ENCODE data around the gene ADCY6.

The ADCY6 gene

DNA sequence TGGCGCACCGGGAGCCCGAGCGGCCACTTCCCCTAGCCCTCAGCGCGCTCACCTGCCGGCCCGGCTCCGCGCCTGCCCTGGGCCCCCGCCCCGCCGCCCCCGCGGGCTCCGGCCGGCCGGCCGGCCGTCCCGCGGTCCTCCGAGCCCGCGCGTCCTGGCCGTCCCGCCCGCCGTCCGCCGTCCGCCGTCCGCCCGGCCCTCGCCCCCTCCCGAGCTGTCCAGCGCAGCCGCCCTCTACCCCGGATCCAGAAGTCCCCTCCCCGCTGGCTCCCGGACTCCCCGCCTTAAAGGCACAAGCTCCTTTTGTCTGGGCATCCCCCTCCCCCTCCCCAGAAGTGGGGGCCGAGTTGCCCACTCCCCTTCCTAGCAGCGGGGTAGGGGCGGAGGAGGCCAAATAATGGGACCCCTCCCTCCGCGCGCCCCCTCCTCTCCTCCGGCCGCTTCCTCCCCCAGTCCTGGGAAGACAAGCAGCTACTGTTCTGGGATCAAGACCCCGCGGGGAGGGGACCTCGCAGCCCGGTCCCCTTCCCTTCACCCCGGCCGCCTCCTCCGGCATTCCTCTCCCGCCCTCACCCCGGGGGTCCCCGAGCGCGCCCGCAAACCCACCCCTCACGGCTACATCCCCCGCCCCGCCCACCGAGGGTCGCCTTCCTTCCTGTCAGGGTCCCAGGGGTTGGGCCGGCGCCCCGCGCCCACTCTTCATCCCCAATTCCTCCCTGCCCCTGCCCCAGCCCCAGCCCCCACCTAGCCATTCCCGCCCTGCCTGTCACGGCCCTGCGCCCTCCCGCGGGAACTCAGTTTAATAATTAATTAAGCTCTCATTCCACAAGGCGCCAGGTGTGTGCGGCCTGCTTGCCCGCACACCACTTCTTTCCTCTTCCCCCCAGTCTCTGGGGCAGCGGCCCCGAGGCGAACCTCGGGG lies at the start of gene ADCY6:
ADCY6 (minus strand) TSS at position 236 of the 922 bp plus-strand sequence. CDS start 5,655 bp downstream, outside the sequence.
- DNase-seq, result no peak

DNA sequence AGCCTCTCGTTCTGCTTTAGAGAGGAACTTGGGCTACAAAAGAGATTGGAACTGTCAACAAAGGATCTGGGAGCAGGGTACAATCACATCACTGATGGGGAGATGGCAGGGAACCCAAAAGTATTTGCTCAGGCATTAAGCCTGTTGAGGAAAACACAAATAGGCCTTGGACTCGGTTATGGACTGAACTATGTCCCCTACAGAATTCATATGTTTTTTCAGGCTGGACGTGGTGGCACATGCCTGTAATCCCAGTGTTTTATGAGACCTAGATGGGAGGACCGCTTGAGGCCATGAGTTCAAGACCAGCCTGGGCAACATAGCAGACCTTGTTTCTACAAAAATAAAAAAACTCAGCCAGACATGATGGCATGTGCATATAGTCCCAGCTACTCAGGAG lies 49.2 kb upstream of the ADCY6 start:
- no peak for DNase-seq

DNA sequence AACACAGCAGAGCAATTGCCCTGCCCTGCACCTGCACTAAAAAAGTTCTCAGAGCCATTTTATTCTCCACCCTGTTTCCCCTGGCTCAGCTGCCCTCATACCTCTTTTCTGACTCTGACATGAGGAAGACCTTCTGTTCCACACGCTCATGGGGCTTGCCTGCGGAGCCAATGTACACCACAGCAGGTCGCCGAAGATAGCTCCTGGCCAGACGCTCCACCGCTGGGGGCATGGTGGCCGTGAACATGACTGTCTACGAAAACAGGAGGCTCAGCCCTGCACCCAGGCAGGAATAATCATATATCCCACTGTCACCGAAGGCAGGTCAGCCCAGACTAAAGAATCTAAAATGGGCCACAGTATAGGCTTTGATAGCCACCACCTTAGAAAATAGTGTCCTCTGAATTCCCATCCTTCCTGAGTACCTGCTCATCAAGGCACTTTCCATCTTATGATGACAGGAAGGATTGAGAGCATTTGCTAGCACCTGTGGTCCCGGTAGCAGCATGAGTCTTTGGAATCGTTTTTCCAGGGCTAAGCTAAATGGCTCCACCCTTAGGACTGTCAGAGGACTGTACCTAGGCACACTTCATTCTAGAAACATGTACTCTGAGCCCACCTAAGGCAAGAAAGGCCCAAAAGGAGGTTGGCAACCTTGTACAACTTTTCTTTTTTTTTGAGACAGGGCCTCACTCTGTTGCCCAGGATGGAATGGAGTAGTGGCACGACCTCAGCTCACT lies 43.6 kb upstream of the ADCY6 start:
- DNase-seq, result no peak

DNA sequence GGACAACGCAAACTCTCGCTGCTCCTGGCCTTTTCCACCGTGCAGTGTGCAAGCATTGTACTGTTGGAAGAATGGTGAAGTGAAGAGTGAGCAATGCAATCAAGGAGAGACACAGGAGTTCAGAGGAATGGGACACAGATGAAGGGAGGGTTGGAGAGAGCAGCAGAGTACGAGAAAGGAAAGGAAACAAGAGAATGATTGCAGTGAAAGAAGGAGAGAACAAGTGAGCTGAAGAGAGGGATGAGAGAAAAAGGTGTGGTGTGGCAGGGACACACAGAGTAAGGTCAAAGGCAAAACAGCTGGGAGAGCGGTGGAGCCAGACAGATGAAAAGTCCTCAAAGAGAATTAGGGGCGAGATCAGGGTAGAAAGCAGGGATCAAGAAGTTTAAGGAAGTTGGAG lies 42.4 kb upstream of the ADCY6 start:
- DNase-seq, result no peak

DNA sequence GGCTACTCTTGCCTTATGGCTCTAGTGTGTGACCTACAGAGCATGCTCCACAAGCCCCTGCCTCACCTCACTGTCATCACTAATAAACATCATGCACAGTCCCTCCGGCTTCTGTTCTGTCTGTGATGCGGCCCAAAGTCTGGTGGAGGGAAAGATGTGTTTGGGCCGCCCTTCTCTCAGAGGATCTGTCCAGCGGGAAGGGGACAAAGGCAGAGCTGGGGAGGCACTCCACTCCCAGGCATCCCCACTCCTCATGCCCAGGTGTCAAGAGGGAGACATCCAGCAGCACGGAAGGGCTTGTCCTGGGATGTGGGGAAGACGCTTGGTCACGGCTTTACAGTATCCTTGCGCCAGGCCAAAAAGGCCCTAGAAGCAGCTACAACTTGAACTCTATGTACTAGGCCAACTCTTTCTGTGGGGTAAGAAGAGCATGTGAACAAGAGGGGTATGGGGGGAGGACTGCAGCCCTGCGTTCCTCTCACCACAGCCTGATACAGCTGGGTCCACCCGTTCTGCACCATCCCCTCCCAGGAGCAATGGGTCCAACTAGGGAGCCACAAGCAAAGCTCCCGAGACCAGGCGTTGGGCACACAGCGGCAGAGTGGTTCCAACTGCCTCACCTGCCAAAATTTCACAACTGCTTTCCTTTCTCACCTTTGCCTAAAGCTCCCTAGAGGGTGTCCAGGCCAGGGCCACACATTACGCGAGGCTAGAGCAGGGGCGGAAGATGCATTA lies 40.1 kb upstream of the ADCY6 start:
- no peak for DNase-seq

DNA sequence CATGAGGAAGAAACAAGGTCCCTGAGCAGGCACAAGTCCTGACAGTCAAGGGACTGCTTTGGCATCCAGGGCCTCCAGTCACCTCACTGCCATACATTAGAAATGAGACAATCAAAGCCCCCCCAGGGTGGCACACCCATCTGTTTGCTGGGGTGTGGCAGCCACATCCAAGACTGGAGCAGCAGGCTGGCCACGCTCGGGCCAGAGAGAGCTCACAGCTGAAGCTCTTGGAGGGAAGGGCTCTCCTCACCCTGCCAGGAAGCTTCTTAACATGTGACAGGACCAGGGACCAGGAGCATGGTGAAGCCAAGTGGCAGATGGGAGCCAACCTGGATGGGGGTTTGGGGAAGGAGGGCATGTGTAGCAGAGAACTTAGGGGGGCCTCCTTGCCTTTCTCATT lies 39.4 kb upstream of the ADCY6 start:
- DNase-seq, result no peak

DNA sequence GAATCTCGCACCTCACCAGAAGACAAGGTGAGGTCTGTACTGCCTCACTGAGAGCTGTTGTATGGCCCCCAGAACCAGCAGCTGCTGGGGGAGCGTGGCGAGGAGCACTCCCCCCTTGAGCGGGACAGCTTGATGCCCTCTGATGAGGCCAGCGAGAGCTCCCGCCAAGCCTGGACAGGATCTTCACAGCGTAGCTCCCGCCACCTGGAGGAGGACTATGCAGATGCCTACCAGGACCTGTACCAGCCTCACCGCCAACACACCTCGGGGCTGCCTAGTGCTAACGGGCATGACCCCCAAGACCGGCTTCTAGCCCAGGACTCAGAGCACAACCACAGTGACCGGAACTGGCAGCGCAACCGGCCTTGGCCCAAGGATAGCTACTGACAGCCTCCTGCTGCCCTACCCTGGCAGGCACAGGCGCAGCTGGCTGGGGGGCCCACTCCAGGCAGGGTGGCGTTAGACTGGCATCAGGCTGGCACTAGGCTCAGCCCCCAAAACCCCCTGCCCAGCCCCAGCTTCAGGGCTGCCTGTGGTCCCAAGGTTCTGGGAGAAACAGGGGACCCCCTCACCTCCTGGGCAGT lies 38.7 kb upstream of the ADCY6 start:
- no peak for DNase-seq

DNA sequence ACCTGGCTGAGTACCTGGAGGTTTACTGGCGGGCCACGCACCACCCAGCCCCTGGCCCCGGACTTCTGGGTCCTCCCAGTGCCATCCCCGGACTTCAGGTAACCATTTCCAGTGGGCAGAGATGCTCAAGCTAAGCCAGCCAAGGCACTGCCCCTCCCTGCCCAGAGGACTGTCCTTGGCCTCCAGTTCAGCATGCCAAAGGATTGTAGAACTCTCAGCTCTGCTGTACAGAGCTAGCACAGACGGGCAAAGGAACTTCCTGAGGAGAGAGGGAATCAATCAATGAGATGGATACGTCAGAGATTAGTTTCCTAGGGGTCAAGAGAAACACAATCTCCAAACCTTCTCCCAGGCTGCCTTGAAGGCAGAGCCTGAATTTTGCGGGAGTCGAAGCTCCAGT lies 38.1 kb upstream of the ADCY6 start:
- DNase-seq, result no peak

DNA sequence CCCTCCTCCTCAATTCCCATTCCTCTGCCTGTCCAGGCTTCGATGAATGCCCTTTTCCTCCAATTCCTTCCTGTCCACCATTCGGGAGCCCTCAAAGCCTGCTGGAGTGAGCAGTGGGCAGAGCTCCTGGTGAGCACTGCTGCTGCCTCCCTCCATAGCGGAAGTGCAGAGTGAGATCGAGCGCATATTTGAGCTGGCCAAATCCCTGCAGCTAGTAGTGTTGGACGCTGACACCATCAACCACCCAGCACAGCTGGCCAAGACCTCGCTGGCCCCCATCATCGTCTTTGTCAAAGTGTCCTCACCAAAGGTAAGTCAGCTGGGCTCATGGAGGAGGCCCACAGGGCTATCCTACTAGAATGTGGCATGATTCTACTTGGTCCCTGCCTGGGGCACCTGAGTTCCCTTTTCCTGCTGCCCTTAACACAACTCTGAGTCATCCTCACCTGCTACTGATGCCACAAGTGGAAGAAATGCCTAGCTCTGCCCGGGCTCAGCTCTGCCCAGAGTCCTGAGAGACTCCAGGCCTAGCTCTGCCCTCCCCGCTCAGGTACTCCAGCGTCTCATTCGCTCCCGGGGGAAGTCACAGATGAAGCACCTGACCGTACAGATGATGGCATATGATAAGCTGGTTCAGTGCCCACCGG lies 37.4 kb upstream of the ADCY6 start:
- DNase-seq, result no peak

DNA sequence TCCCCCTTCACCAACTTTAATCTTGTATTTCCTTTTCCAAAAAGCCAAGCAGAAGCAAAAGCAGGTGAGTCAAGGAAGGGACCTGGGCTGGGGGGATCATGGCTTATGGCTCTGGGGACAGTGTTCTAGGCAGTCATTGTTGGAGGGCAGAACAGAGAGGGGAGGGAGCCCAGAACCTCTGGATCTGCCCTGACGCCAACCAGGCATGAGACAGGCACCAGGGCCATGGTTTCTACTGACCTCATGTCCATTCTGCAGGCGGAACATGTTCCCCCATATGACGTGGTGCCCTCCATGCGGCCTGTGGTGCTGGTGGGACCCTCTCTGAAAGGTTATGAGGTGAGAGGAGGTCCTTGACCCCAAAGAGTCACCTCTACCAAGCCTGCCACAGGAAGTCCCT lies 36.0 kb upstream of the ADCY6 start:
- DNase-seq, result no peak

DNA sequence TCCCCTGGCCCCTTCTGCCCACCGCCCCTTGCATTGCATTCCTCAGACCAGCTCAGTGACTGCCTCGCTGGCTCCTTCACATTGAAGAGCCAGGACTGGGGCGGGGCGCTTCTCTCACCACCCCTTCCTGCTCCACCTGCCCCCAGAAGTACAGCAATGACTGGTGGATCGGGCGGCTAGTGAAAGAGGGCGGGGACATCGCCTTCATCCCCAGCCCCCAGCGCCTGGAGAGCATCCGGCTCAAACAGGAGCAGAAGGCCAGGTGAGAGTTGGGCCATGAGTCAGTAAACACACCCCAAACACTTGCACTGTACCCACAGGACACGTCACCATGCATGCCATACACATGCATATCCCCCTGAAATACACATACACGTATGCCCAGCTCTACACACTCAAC lies 35.2 kb upstream of the ADCY6 start:
- DNase-seq, result no peak

DNA sequence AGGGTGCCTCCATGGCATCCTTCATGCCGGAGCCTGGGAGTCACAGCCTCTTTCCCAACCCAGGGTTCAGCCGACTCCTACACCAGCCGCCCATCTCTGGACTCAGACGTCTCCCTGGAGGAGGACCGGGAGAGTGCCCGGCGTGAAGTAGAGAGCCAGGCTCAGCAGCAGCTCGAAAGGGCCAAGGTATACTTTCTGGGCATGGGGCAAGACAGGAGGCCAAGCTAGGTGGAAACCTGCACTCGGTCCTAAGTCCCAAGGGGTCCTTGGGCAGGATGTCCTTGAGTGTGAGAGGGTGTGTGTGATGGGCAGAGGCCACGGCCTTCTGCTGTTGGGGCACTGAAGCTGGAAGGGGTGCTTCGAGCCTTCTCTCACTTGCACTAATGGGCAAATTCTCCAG lies 34.4 kb upstream of the ADCY6 start:
- no peak for DNase-seq

DNA sequence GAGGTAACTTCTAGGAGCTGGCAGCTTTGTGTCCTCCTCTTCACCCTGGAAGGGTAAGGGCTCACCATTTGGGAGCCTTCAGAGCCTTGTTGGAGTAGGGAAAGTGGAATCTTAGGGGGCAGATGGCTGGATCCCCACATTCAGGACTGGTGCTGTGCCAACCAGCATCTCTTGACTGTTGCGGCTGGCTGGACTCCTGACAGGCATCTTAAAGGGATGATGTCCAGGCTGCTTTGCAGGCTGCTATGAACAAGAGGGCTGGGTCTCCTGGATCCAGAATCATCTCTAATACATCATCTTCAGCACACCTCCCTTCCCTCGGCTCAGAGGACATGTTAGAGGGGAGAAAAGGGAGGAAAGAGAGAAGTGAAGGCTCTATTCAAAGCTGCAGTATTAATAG lies 33.8 kb upstream of the ADCY6 start:
- no peak for DNase-seq

DNA sequence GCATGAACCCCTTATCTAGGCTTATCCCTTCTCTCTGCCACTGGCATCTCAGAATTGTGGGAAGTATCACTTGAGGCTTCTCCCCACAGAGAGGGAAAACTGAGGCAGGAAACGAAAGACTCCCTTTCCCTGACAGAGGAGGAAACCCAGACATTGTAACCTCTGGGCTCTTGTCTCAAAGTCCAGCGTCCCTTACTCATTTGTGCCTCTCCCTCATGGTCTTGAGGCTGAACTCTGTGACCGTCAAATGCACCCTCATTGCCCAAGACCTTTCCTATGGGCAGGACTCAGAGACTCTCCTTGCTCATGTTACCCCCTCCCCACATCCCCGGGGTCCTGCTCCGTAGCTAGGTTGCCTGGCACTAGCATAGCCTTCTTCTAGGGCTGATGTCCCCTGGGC lies 33.2 kb upstream of the ADCY6 start:
- no peak for DNase-seq

DNA sequence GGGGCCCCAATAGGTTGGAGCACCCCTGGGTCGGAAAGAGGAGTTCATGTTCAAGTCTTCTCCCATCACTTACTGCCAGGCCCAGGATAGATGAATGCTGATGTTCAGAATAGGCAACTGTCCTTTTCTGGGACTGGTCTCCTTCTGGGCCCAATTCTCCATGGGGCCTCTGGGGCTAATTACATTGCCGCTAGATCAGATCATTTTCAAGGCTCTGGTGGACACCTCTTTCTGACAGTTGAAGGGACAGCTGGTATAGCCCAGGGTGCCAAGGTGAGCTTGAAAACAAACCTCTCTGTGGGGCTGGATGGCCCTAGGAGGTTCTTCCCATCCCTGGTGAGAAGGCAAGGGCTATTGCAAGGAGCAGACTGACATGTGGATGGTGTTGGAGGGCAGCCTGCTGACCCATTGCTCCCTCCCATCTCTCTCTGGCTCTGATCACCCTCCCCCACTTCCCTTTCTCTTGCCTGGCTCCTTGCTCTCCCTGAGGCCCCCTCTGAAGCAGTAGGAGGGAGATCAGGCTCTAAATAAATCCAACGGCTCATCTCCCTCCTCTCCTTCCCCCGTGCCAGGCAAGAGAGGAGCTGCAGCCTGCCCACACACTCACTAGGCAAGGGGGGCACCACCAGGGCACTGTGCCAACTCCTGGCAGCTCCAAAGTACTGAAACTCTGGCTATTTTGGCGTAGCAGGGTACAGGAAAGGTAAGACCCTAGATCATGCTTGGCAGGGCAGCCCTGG lies 31.3 kb upstream of the ADCY6 start:
- DNase-seq, result no peak

DNA sequence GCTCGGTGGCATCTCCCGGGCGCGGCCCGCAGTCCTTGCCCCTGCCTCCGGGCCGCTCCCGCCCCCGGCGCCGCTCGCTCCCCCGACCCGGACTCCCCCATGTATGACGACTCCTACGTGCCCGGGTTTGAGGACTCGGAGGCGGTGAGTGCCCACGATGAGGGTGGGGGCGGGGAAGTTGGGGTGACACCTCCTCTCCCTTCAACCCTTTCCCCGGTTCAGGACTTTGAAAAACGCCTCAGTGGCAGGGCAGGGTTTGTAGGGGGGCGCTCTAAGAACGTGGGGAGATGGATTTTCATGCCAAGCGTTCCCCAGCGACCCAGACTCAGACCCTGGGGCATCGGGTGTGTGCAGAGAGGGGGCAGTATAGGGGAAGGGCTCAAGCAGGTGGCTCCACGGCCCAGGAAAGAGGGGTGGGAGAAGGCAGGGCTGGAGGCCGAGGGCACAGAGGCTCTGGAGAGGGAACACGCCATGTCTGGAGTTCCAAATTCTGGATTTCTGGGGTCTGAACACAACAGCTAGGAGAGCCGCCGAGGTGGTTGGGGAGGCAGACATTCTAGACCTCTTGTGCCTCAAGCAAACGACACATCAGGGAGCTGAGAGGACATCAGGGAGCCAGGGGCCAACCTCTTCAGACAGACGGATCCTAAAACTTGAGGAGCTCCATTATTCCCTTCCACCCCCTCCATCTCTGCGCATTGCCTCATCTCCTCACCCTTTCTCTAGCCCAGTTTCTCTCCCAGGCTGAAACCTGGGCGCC lies 30.1 kb upstream of the ADCY6 start:
- no peak for DNase-seq

DNA sequence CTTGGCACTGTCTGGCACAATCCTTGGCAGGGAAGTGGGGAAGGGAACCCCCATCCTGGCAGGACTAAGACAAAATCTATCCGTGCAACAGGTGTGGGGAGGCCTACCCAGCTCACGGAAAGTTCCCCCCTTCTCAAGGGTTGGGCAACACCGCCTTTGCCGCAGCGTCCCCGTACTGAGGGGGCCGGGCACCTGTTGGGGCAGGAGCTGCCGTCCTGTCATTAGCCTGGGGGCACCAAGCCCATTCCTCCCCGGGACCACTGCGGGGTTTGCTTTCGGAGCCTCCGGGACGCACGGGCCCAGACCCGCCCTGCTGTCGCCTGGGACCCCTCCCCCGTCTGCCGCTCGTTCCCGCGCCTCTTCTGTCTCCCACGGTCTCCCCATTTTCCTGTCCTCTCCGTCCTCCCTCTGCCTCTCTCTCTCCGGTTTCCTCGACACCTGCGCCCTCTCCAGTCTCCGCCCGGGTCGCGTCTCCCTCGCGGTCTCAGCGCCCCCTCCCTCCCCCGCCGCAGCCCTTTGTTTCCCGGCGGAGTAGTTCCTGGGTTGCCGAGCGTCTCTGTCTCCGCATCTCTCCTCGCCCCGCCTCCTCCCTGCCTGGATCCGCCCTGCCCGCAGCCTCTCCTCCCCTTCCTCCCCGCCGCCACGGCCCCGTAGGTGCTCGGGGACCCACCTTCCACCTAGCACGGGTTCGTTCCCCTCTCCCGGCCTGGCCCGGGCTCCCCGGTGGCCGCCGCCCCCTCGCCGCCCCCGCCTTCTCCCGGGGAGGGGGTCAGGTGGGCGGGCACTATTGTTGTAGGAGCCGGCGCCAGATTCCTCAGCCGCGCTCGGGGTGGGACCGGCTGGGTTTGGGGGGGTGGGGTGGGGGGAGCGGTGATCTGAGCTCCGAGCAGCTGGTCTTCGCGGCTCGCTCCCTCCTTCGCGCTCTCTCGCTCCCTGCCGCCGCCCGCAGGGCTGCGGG lies 29.3 kb upstream of the ADCY6 start, which contains the start of gene CACNB3:
CACNB3 (plus strand) TSS at position 624 of the 958 bp plus-strand sequence. CDS start 434 bp downstream, outside the sequence.
- DNase-seq, result no peak

DNA sequence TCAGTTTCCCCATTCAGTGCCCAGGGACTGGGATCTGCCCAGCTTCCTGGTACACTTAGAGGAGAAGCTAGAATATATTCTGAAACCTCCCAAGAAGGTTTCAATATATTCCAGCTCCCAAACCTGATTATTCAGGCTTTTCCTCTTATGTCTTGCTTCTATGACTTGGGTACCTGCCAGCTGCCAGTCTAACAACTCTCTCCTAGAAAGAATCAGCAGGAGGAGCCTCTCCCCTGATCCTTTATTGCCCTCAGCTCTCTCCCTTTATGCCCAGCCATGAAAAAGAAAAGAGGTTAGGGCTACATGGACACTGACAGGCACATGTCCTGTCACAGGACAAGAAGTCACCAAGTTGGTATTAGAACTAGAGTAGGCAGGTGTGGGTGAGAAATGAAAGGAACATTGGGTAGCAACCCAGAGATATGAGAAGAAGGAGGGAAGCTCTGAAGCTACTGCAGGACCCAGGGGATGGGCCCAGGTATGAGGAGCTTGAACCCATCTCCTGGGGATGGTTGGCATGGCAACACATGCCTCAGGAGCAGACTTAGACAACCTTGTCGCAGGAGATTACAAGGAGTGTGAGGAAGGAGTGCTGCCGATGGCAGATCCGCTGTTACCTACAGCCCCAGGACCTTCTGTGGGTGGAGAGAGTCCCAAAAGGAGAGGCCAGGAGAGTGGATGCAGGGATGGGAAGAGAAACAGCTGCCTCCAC lies 27.4 kb upstream of the ADCY6 start:
- no peak for DNase-seq
